SK-MEL-5 (cell line): Measurements from ENCODE around the gene UPK1B. TPM values are rescaled to one million over a fixed set of nuclear protein-coding genes. Genes with fewer than 3 reads are reported as not detected.
"Not testable (repeated sequence)": the region's sequence is repeated elsewhere in the genome, so short reads cannot be mapped to it uniquely, and the experiment has no call there.

Experiments used
- DNase-seq: peaks from one replicate; pipeline ENCODE4 v3.0.0-alpha.2; 2016; ENCODE audit warnings: low read depth, low spot score
- in situ Hi-C: cut with HindIII; loops from 2 replicates; pipeline ENCODE4 v1.10.0; 2016; ENCODE audit warnings: low sequenced_read_pairs, high pct_unique_total_duplicates, low pct_unique_long_range_greater_than_20kb
- total RNA-seq: library from RNA; depleted of rRNA; stranded (reverse); fragments of >200 nt; shearing (Covaris generic); gene quantifications from 2 replicates; pipeline ENCODE4 v1.2.3, GENCODE V29; 2014

The UPK1B gene
- total RNA-seq, 1 experiment from 2014 or later = not detected

DNA sequence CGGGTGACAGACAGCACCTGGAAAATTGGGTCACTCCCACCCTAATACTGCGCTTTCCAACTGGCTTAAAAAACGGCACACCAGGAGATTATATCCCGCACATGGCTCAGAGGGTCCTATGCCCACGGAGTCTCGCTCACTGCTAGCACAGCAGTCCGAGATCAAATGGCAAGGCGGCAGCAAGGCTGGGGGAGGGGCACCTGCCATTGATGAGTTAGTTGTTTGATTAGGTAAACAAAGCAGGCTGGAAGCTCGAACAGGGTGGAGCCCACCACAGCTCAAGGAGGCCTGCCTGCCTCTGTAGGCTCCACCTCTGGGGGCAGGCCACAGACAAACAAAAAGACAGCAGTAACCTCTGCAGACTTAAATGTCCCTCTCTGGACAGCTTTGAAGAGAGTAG is 8.7 kb upstream of the UPK1B start:
- DNase-seq, in situ Hi-C loops: not testable (repeated sequence)

DNA sequence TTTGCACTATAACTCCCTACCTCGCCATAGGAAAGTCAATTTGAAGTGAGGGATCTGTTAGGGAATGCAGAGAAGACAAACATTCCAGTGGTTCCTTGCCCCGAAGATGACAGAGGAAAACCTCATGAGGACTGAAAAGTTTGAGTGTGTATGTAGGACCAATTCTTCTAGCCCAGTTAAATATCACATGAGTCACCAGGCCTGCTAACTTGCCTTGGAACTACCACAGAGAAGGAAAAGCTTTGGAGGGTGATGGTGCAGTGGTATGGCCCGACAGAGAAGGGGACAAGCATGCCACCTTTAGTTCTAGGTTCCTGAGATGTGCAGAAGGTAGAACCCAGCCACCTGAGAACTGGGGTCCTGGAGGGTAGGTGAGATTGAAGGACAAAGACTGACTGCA is 2.6 kb upstream of the UPK1B start:
- in situ Hi-C loops = no loop called here
- DNase-seq = no peak

DNA sequence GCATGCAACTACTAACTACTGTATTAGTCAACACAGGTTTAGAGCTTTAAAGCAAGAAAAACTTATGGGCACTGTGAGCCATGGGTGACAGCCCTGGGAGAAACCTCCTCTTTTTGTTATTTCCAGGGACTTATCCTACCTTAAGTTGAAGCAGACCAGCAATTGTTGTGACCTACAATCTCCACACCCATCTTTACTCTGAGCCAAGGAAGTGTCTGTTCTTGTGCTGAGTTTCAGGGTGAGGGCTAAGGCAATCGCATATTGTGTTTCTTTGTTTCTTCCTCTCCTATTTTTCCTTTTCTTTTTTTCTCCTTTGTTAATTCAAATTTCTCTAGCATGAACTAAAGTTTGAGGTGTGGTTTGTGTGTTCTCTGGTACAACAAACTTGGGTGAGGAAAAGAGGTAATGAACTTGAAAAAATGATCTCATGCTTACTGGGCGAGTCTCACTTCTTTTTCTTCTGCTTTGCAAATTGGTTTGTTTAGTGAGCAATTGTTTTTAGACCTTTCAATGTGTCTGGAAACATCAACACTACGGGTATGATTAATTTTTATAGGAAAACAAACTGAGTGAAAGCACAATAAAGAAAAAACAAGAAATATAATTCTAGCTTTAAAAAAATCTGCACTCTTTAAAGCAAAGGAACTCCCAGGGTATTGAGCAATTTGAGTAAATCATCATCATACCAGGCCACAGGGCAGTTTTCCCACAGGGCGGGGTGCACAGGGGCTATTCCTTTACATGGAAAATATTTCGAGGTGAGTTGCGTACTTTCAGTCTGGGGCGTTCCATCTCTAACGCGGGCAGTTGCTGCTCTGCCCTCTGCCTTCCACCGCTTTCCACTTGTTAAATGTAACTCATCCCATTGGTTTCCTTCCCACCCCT is 2.7 kb downstream of the UPK1B start:
- DNase-seq = no peak

DNA sequence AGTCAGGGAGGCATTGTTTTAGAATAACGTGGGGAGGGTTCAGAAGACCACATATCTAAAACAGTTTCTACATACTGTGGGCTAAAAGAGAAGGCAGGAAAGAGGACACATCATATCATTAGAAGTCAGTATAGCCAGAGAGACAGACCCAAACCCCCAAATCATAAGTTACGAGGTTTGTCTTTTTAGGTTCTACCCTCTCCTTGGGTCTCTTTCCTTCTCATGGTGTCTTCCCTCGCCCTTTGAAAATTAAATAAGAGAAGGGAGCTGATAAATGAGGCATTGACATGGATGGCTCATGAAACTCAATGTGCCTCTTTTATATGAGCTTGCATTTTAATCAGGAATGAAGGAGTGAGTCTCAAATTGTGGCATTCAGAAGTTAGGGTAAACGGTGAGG is 3.4 kb downstream of the UPK1B start:
- DNase-seq = no peak
- in situ Hi-C loops = no loop called here

More for the DNA sequence above, 2.7 kb downstream of the UPK1B start:
- in situ Hi-C loops = no loop called here

DNA sequence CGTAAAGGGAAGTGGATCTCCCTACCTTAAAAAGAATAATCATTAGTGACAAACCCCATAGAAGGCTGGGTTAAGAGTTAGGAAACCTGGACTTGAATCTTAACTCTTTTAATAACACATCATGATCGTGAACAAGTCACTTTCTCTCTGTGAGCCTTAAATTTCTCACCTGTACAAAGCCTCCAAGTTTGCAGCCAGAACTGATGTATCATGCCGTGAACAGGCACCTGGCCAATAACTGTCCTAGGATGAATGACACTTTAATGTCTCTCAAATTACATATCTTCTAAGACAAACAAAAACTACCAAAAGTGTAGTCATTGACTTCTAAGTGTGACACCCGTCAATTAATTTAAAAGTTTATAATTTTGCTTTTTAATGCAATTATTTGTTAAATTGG is 3.9 kb downstream of the UPK1B start:
- in situ Hi-C loops = no loop called here
- no peak for DNase-seq

DNA sequence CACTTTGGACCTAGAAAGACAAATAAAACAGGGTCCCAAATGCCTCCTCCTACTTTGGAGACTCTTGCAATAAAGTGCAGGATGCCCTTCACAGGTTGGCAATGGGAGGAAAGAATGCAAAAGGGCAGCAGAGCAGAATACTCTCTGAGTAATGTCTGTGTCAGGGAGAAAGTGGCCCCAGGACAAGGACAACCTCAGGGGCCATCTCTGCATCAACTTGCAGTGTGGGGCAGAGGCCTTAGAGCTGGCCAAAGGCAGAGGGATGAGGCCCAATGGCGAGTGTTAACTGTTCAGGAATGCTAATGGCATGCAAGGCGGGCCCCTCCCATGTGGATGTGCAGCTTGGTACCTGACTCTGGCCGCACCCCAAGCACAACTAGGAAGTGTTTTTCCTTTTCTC is 8.4 kb downstream of the UPK1B start:
- in situ Hi-C loops = no loop called here
- no peak for DNase-seq

DNA sequence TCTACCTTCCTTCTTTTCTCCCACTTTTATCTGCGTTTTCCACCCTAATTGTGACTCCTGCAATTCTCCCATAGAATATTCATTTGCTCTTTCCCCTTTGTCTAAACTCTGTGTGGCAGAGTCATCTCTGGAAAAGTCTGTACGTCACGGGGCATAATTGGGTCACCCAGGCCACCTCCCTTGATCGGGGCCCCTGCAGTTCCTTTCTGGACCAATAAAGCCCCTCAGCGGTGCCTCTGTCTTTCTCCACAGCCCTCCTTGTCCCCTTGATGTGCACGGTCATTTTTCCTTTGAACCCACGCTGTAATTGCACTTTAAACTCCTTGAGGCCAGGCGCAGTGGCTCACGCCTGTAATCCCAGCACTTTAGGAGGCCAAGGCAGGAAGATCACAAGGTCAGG is 10.7 kb downstream of the UPK1B start:
- in situ Hi-C loops = no loop called here
- no peak for DNase-seq

DNA sequence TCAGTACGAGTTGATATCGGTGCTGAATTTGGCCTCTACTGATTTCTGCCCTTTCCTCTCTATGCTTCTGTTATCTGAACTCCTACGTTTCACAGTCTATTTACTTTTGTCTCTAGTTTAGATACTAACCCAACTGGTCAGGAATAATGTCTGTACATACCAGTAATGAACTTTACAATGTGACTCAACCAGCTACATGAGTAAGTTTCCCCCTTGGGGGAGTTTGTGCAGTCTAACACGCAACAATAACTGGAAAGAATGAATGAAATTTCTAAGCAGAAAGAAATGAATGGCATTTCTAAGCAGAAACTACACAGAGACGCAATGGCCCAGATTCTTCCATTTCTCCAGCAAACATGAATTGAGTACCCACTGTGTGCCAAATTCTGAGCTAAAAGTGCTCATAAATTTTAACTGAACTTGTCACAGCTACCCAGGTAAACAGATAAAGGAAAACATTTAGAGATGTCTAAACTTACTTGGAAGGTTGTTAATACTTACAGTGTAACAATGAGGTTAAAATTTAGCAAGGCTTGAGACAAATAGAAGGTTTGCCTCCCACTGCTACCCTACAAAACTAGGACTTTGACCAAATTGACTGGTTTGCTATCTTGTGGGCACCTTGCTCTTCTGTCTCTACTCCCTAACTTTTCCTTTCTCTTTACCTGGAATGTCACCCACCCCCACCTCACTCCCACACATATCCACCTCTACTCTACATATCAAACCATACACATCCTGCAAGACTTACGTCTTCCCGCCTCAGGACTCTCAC is 11.6 kb downstream of the UPK1B start:
- in situ Hi-C loops = no loop called here
- DNase-seq = no peak

DNA sequence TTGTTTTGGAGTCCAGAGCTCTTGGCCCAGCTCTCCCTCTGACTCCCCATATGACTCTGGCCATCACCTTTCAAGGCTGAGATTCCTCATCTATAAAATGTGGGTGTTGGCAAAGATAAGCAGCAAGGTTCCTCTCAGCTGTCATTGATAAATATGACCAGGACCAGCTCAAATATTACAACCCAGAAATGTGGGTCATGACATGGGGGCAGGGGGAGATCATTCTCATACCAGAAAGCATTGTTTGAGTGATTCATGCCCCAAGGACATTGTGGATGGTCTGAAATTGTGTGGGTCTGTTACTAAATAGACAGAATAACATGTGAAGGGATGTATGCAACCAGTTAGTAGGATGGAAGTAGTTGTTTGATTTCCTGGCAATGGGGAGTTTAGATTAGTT is 13.9 kb downstream of the UPK1B start:
- in situ Hi-C loops = no loop called here
- DNase-seq = no peak

DNA sequence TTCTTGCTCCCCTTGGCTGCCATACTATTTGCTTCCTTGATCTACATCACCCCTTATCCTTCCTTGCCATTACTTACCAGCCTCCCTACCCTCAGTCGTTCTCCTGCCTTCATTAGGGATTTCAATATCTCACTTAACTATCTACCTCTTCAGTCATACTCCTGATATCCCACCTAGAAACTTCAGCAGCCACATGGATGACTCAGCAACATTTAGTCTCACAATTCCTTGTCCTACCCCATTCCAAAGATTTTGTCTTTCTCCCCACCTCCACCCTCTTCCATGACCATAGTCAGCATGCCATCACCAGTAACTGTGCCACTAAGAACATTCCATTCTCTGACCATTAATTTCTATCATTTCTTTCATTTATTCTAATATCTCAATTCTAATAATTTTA is 18.4 kb downstream of the UPK1B start:
- in situ Hi-C loops = no loop called here
- DNase-seq = no peak

DNA sequence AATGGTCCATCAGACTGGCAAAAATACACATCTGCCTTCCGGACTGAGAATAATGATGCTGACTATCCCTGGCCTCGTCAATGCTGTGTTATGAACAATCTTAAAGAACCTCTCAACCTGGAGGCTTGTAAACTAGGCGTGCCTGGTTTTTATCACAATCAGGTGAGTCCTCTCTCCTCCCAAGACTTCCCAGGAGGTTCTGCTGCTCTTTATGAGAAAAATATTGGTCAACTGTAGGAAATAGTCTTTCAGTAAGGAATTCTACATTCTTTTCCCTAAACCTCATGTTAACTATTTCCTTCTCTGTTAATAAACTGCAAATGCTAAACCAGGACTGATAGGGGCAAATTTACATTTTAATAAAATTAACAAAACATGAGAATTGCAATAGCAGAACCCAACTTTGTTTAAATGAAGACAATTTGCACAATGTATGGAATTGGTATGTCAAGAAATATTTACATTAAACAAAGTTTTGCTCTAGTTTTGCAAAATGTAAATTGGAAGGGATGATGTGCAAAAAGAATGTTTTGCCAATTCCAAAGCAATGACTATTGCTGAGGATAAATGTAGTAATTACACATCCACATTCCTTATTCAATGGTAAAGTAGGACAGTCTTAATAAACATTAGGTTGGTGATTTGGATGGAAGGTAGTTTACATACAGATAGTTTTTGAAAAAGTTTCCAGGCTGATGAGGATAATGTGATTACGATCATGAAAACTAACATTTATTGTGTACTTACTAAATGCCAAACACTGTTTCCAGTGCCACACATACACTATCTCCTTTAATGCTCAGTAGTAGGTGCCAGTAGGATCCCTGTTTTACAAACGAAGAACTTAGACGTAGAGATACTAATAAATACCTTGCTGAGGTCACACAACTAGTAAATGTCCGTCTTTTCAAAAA is 21.1 kb downstream of the UPK1B start:
- in situ Hi-C loops = no loop called here
- DNase-seq = no peak

DNA sequence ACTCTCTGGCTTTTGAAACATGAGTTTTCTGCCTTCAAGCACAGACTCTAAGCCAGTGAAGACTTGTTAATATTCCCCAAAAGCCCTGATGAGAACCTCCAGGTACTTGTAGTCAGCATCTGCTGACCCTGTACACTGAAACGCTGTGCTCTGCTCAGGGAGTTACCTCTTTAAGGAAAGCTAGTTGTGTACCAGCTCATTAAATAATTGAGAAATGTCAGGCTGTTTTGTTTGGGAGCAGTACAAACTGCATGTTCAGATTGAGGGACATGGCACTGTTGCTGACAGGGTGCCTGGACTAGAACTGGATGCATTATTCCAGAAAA is 21.7 kb downstream of the UPK1B start:
- in situ Hi-C loops = no loop called here
- no peak for DNase-seq

DNA sequence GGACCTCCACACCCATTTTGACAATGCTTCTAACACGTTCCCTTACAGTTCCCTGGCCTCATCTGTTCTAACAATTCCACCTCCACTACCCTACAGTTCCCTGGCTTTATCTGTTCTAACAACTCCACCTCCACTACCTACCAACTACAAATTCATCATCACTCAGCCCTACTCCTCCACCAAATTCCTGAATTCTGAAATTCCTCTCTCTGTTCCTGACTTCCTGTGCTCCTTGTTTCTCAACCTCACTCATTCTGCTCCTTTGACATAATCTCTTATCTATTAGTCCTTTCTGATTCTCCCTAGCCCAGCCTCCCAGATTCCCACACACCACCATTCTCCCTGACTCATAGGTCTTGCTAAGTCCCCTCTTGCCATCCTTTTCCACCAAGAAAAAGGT is 22.5 kb downstream of the UPK1B start:
- in situ Hi-C loops = no loop called here
- no peak for DNase-seq

DNA sequence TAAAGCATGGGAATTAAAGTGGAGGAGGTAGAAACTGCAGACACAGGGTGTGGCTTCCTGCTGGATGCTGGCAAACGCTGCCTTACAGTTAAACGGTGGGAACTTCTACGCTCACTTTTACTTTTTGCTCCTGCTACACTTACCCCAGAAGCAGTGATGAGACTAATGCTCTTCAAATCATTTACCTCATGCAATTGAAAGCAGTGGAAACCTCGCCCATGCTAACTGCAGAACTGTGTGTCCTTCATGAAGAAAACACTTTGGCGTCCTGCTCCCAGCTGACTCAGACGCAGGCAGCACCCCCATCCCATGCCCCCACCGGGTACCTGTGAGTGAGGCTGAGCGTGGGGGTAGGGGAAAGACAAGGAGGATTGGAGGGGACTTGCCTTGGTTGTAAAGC is 31.8 kb downstream of the UPK1B start:
- in situ Hi-C loops = no loop called here
- no peak for DNase-seq

DNA sequence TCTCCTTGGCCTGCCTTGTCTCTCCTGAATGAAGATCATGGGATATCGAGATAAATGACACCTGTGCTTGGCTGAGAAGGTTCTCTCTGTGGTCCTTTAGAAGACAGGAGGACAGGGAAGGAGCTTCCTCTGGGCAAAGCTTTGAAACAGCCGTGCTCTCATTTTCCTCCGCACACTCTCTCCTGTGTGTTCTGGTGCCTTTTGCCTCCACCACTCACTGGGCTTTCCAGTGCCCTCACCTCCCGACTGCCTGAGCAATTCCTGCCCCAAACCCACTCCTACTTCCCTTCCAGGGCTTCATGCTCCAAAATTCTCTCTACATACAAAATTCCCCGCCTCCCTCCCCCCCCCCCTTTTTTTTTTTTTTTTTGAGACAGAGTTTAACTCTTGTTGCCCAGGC is 32.3 kb downstream of the UPK1B start:
- no peak for DNase-seq

DNA sequence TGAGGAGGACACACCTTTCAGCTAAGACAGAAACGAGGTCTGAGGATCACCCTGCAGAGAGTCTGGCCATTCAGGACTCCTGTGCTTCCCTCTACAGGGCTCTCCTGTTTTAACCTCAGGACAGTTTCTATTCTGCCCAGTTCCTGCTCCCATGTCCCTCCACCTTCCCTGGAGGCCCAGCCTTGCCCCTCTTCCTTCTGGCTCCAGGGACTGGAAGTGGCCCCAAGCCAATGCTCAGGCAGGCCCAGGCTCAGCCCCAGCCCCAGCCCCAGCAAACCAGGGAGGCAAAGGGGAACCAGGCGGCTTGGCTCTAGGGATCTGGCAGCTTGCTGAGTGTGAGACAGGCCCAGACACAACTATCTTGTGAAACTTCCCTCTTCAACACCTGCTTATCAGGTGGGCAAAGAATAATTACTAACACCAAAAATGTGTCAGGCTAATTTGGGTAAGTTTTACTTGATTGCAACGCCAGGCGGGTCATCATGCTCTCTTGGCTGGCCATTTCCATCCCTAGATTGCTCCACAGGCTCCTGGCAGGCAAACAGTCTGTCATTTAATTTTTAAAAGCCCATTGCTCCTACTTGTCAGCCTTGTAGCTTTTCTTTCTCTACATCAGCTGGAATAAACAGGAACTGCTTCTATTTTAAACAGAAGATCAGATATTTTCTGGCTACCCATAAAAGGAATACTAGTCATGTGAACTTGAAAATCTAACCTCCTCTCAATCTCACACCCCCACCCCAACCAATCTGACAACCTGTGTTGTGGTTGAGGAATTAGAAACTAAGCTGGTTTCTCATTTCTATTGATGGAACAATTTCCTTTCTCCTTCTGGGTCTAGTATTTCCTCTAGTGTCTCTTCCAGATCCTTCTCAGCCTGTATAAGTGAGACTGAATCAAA is 33.5 kb downstream of the UPK1B start:
- DNase-seq = no peak
- in situ Hi-C loops = no loop called here

More for the DNA sequence above, 32.3 kb downstream of the UPK1B start:
- in situ Hi-C loops = no loop called here

DNA sequence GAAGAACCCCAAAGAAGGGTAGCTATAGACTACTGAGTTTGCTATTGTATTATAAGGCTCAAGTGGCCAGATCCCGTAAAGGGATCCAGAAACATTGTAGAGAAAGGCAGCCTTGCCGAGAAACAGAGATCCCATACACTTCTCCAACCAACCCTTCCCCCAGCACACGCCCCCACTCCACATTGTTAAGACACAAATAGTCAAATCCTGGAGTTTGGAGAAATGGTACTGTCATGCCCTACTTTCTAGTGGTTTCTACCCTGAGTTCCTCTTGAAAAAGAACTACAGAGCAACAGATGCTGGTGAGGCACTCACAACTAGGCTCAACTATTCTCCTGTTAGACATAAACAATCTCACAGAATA is 34.1 kb downstream of the UPK1B start:
- DNase-seq = no peak
- in situ Hi-C loops = no loop called here
